ENCODE results near the gene MRPL22. TPM values are rescaled to one million over a fixed set of nuclear protein-coding genes. Genes with fewer than 3 reads are reported as not detected.

The MRPL22 gene
- total and polyA plus RNA-seq, 2 of the 4 experiments (the other 2 are of a cell fraction), result 13.3 to 58.0 TPM

DNA sequence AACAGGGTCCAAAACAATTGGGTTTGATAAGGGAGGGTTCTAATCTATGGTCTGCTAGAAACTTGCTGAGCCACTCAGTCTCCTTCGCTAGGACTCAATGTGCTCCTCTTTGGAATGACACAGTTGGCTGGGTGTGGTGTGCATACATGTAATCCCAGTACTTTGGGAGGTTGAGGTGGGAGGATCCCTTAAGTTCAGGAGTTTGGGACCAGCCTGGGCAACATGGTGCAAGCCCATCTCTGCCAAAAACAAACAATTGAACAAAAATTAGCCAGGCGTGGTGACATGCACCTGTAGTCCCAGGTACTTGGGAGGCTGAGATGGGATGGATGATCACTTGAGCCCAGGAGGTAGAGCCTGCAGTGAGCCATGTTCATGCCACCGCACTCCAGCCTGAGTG lies 70.0 kb downstream of the MRPL22 start:
- CTCF ChIA-PET, result no interaction called here
- no peak overlapping the region for H2BK5ac ChIP-seq (ENCODE audit: low read depth, low read length, poor library complexity, severe bottlenecking)
- no peak for TF ChIP-seq CEBPB (IDR thresholded peaks at IDR 0.05; ENCODE audit: low read depth, low read length)
- no peak for TF ChIP-seq FOS (IDR thresholded peaks at IDR 0.05; ENCODE audit: low read depth, low read length)
- H2AK5ac ChIP-seq (ENCODE audit: low read depth, low read length), result no peak overlapping the region
- no peak overlapping the region for H3K9ac ChIP-seq (ENCODE audit: low read depth, low read length)
- in situ Hi-C loops (cut with MboI; ENCODE audit: low sequenced_read_pairs) (no loop called here), intact Hi-C loops (cut with micrococcal nuclease) (no loop called here), dilution Hi-C loops (cut with HindIII; ENCODE audit: low sequenced_read_pairs, unreplicated experiment) (no loop called here)
- WGBS, 2 experiments (ENCODE audit: extremely low coverage in 2 of 2, insufficient read length in 1 of 2), result 60% methylated on average over 1 of the region's 3 CpGs; no CpG with 5 or more reads in 1 of the 2 experiments
- H4K91ac ChIP-seq (ENCODE audit: insufficient read depth, low read depth, low read length), result no peak overlapping the region
- no peaks in the 10 kb centered on the region for H3K4me1 ChIP-seq (ENCODE audit: control insufficient read depth, insufficient read depth, low read length)
- H4K20me1 ChIP-seq (ENCODE audit: insufficient read depth, low read length), result no peaks in the 10 kb centered on the region
- BruUV-seq (replicated peaks), result no TSS peak
- no peak overlapping the region for H3K4me3 ChIP-seq (ENCODE audit: insufficient read depth, low read depth, low read length)
- POLR2A ChIA-PET (ENCODE audit: unreplicated experiment), result no interaction called here
- H3K27ac ChIP-seq (ENCODE audit: insufficient read depth, low read length), result no peak overlapping the region
- no peak overlapping the region for H2BK15ac ChIP-seq (ENCODE audit: low read depth, low read length)
- no peak overlapping the region for H2BK20ac ChIP-seq (ENCODE audit: low read depth, low read length)
- H3K56ac ChIP-seq (ENCODE audit: extremely low read depth, insufficient read depth, low read length), result no peak overlapping the region
- H3K79me1 ChIP-seq (ENCODE audit: low read depth in 1 of 2, low read length in 2 of 2), result no peaks in the 10 kb centered on the region
- no peak overlapping the region for H4K5ac ChIP-seq (ENCODE audit: low read depth, low read length)
- H2AK9ac ChIP-seq (replicated peaks; ENCODE audit: low read depth, low read length, poor library complexity), result no peak overlapping the region
- H3K9me3 ChIP-seq (ENCODE audit: control insufficient read depth, insufficient read depth, low read length), result no peaks in the 10 kb centered on the region
- no peak overlapping the region for H3K18ac ChIP-seq (ENCODE audit: low read depth, low read length)
- H3K9me1 ChIP-seq (ENCODE audit: insufficient read depth, low read length), result no peaks in the 10 kb centered on the region
- H3K14ac ChIP-seq (replicated peaks; ENCODE audit: low read depth, low read length), result no peak overlapping the region
- DNase-seq (no peak), ATAC-seq (ENCODE audit: low read depth) (no peak)
- H3K4ac ChIP-seq (ENCODE audit: low read depth, low read length), result no peak overlapping the region
- no peak overlapping the region for H2AFZ ChIP-seq (replicated peaks; ENCODE audit: low read length, poor library complexity)
- H3K27me3 ChIP-seq (ENCODE audit: control insufficient read depth, insufficient read depth, low read length), result no peaks in the 10 kb centered on the region
- H3K36me3 ChIP-seq (ENCODE audit: control insufficient read depth, insufficient read depth, low read length), result no peaks in the 10 kb centered on the region
- no peak overlapping the region for H2BK120ac ChIP-seq (ENCODE audit: low read depth, low read length)
- no peak overlapping the region for H4K8ac ChIP-seq (ENCODE audit: low read depth in 2 of 2, low read length in 2 of 2)
- H3K4me2 ChIP-seq (ENCODE audit: low read depth, low read length), result no peak overlapping the region
- no peak overlapping the region for H3K23ac ChIP-seq (ENCODE audit: low read depth, low read length)
